ENCODE results near the gene GALNT9. TPM values are rescaled to one million over a fixed set of nuclear protein-coding genes. Genes with fewer than 3 reads are reported as not detected.

Gene GALNT9
- total and polyA plus RNA-seq, 9 donors = 0.12 to 21.9 (median 1.3) TPM; not detected in 1

GRCh38 chr12:132321321-132322118, 7.9 kb downstream of the GALNT9 start:
- Histone ChIP-seq H3K4me1 (ENCODE audit: insufficient read depth) (no peaks in the 10 kb centered on the region), H3K27ac (no peak overlapping the region), H3K4me3 (no peak overlapping the region), H3K27me3 (no peaks in the 10 kb centered on the region), H3K36me3 (no peaks in the 10 kb centered on the region), H3K9me3 (no peaks in the 10 kb centered on the region)
- no peak for DNase-seq
- intact Hi-C loops (cut with DNase I) = no loop called here
- 76 to 80% (median 76%) methylated on average over 19 to 20 of the region's 20 CpGs for WGBS, 3 donors
- TF ChIP-seq, protein P1, sequence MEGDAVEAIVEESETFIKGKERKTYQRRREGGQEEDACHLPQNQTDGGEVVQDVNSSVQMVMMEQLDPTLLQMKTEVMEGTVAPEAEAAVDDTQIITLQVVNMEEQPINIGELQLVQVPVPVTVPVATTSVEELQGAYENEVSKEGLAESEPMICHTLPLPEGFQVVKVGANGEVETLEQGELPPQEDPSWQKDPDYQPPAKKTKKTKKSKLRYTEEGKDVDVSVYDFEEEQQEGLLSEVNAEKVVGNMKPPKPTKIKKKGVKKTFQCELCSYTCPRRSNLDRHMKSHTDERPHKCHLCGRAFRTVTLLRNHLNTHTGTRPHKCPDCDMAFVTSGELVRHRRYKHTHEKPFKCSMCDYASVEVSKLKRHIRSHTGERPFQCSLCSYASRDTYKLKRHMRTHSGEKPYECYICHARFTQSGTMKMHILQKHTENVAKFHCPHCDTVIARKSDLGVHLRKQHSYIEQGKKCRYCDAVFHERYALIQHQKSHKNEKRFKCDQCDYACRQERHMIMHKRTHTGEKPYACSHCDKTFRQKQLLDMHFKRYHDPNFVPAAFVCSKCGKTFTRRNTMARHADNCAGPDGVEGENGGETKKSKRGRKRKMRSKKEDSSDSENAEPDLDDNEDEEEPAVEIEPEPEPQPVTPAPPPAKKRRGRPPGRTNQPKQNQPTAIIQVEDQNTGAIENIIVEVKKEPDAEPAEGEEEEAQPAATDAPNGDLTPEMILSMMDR (IDR thresholded peaks at IDR 0.05) = no peak
- TF ChIP-seq POLR2A (IDR thresholded peaks at IDR 0.05) (no peak), EP300 (IDR thresholded peaks at IDR 0.05) (no peak)

DNA sequence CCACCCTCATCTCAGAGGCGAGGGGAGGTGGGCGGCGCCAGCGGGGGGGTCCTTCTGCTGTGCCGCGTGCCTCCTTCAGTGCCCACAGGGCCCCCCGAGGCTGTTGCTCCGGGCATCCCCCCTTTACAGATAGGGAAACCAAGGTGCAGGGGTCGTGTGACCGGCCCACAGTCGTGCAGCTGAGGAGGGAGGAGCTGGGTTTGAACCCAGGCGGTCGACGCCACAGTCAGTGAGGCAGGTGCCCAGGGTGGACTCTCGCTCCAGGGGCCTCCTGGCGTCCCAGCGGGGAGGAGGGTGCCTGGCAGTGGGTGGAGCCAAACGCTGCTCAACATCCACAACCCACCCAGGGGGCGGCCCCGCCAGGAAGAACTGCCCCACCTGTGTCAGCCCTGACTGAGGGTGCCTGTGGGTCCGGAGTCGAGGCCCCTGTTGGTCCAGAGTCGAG, 8.6 kb downstream of the GALNT9 start:
- H3K27me3 ChIP-seq = no peaks in the 10 kb centered on the region
- no peaks in the 10 kb centered on the region for H3K4me1 ChIP-seq (ENCODE audit: insufficient read depth)
- no peak for DNase-seq
- TF ChIP-seq EP300 (IDR thresholded peaks at IDR 0.05) = no peak
- no peak overlapping the region for H3K27ac ChIP-seq
- intact Hi-C loops (cut with DNase I) = no loop called here
- 72 to 80% (median 74%) methylated on average over 15 to 23 of the region's 23 CpGs for WGBS, 3 donors
- H3K9me3 ChIP-seq = no peaks in the 10 kb centered on the region
- H3K4me3 ChIP-seq = no peak overlapping the region
- no peaks in the 10 kb centered on the region for H3K36me3 ChIP-seq

DNA sequence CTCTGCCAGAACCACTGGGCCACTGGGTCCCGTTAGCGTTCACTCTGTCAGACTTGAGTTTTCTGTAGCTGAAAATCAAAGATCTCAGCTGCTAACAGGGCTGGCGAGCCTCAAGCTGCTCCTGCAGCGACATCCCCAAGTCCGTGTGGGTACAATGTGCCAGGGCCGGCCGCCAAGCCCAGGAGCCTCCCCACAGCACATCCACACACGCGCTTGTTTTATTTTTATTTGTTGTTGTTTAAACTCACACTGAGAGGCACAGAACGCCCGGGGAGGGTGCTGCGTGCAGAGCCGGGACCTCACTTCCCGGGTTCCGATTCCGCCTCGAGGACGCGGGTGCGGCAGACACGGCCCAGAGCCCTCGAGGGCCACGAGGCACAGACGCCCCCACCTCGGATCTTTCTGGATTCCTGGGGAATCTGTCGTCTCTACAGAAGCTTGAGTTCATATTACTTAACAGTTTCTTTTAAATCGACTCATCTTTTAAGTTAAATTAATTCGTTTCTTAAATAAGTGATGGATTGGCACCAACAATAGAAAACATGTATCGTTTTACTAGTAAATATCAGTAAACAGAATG, 9.3 kb downstream of the GALNT9 start:
- TF ChIP-seq EP300 (IDR thresholded peaks at IDR 0.05) = no peak
- no peak for TF ChIP-seq POLR2A (IDR thresholded peaks at IDR 0.05)
- TF ChIP-seq, protein P1 (IDR thresholded peaks at IDR 0.05) = no peak

DNA sequence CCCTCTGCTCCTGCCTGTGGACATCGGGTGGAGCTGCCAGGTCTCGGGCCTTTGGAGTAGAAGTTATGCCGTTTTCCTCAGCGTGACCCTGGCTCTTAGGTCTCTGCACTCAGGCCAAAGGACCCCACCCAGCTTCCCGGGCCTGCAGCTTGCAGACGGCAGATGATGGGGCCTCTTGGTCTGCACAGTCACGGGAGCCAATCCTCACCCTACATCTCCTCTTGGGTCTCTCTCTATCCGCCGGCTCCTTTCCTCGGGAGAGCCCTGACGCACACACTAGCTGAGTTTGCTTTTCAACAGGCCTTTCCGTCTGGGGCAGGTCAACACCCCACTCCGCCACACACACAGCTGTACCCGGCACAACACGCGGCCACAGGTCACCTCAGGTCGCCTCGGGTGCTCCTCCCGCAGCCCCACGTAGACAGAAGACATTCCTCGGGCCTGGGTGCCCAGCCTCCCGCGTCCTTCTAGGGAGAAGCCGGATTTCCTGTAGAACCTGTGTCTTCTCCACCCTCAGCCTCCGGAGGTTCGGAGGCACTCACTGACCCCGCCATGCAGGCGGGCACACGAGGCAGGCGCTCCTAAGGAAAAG, 9.9 kb downstream of the GALNT9 start:
- 51 to 57% (median 52%) methylated on average over 29 to 30 of the region's 30 CpGs for WGBS, 3 donors
- Histone ChIP-seq H3K27ac (no peak overlapping the region), H3K36me3 (no peaks in the 10 kb centered on the region), H3K9me3 (no peaks in the 10 kb centered on the region), H3K27me3 (no peaks in the 10 kb centered on the region), H3K4me3 (no peak overlapping the region), H3K4me1 (ENCODE audit: insufficient read depth) (no peaks in the 10 kb centered on the region)
- intact Hi-C loops (cut with DNase I) = no loop called here
- TF ChIP-seq, protein P1 (IDR thresholded peaks at IDR 0.05) = no peak
- TF ChIP-seq POLR2A (IDR thresholded peaks at IDR 0.05) (no peak), EP300 (IDR thresholded peaks at IDR 0.05) (no peak)
- DNase-seq = no peak

More for the DNA sequence above, 9.3 kb downstream of the GALNT9 start:
- no peak overlapping the region for H3K4me3 ChIP-seq
- WGBS, 3 donors = 80 to 85% (median 81%) methylated on average over 29 of the region's 29 CpGs
- H3K36me3 ChIP-seq = no peaks in the 10 kb centered on the region
- no peaks in the 10 kb centered on the region for H3K9me3 ChIP-seq
- H3K27me3 ChIP-seq = no peaks in the 10 kb centered on the region
- intact Hi-C loops (cut with DNase I) = no loop called here
- no peak overlapping the region for H3K27ac ChIP-seq
- no peaks in the 10 kb centered on the region for H3K4me1 ChIP-seq (ENCODE audit: insufficient read depth)
- no peak for DNase-seq

Data from ovary (tissue), 9 donors.